Measurements from ENCODE around the gene FGA. TPM values are rescaled to one million over a fixed set of nuclear protein-coding genes. Genes with fewer than 3 reads are reported as not detected.

The FGA gene
- polyA plus RNA-seq (2012; ENCODE audit: insufficient read depth, insufficient read length, low read depth) = not detected

- no peak within 1 kb of the TSS for H3K4me3 ChIP-seq (ENCODE audit: low read depth, low read length)
- no peaks in the 10 kb centered on the region for H3K36me3 ChIP-seq
- no peak for DNase-seq
- H3K4me1 ChIP-seq = no peaks in the 10 kb centered on the region
- no peak for TF ChIP-seq CTCF (IDR thresholded peaks at IDR 0.05; ENCODE audit: low read depth, low read length)
- H3K9me3 ChIP-seq = no peaks in the 10 kb centered on the region
- H3K27me3 ChIP-seq = peaks cover 21% of the 10 kb centered on the region
These were observed at the start of gene FGA for GRCh38 chr4:154590329-154591006. TSS of gene FGA (minus strand) at chr4:154590742. CDS start at chr4:154590687, 55 bp downstream.

- peaks cover 10% of the 10 kb centered on the region for H3K27me3 ChIP-seq
- H3K9me3 ChIP-seq = no peaks in the 10 kb centered on the region
- H3K4me3 ChIP-seq (ENCODE audit: low read depth, low read length) = no peak overlapping the region
- no peaks in the 10 kb centered on the region for H3K4me1 ChIP-seq
- no peak for DNase-seq
- no peak for TF ChIP-seq CTCF (IDR thresholded peaks at IDR 0.05; ENCODE audit: low read depth, low read length)
- no peaks in the 10 kb centered on the region for H3K36me3 ChIP-seq
These were observed 43.5 kb upstream of the FGA start for GRCh38 chr4:154634058-154634457.

- TF ChIP-seq CTCF (IDR thresholded peaks at IDR 0.05; ENCODE audit: low read depth, low read length) = no peak
- no peaks in the 10 kb centered on the region for H3K4me1 ChIP-seq
- H3K27me3 ChIP-seq = peaks cover 28% of the 10 kb centered on the region
- no peaks in the 10 kb centered on the region for H3K9me3 ChIP-seq
- H3K36me3 ChIP-seq = no peaks in the 10 kb centered on the region
- DNase-seq = no peak
- no peak overlapping the region for H3K4me3 ChIP-seq (ENCODE audit: low read depth, low read length)
These were observed 41.3 kb upstream of the FGA start for GRCh38 chr4:154631828-154632227.

GRCh38 chr4:154630324-154630723 lies 39.8 kb upstream of the FGA start:
- H3K36me3 ChIP-seq = no peaks in the 10 kb centered on the region
- no peak for TF ChIP-seq CTCF (IDR thresholded peaks at IDR 0.05; ENCODE audit: low read depth, low read length)
- H3K9me3 ChIP-seq = no peaks in the 10 kb centered on the region
- H3K4me1 ChIP-seq = no peaks in the 10 kb centered on the region
- H3K4me3 ChIP-seq (ENCODE audit: low read depth, low read length) = no peak overlapping the region
- H3K27me3 ChIP-seq = peaks cover 31% of the 10 kb centered on the region
- no peak for DNase-seq

- DNase-seq = peak; percentile 82
- Histone ChIP-seq H3K36me3 (no peaks in the 10 kb centered on the region), H3K4me1 (no peaks in the 10 kb centered on the region), H3K9me3 (no peaks in the 10 kb centered on the region), H3K27me3 (peaks cover 24% of the 10 kb centered on the region), H3K4me3 (ENCODE audit: low read depth, low read length) (peak overlapping the region; percentile 36)
- peak; percentile 70 for TF ChIP-seq CTCF (IDR thresholded peaks at IDR 0.05; ENCODE audit: low read depth, low read length)
These were observed 36.4 kb upstream of the FGA start for GRCh38 chr4:154626793-154627484.

- Histone ChIP-seq H3K9me3 (no peaks in the 10 kb centered on the region), H3K4me1 (no peaks in the 10 kb centered on the region), H3K36me3 (no peaks in the 10 kb centered on the region), H3K4me3 (ENCODE audit: low read depth, low read length) (no peak overlapping the region), H3K27me3 (peaks cover 21% of the 10 kb centered on the region)
- no peak for TF ChIP-seq CTCF (IDR thresholded peaks at IDR 0.05; ENCODE audit: low read depth, low read length)
- DNase-seq = no peak
These were observed 35.4 kb upstream of the FGA start for GRCh38 chr4:154625971-154626370.

Measured in BE2C (cell line).